ENCODE data around the gene OSTC. TPM values are rescaled to one million over a fixed set of nuclear protein-coding genes. Genes with fewer than 3 reads are reported as not detected.

The OSTC gene
- total RNA-seq, 1 donor, result 331 TPM

- H3K4me3 ChIP-seq (ENCODE audit: low read depth, low read length), result no peak overlapping the region
- DNase-seq (ENCODE audit: low read depth), result no peak
- no peak for TF ChIP-seq CTCF (IDR thresholded peaks at IDR 0.05; ENCODE audit: insufficient read depth, low read length)
These were observed 25.9 kb upstream of the OSTC start for GRCh38 chr4:108624263-108625056.

GRCh38 chr4:108626056-108626455 lies 24.3 kb upstream of the OSTC start:
- no peak for DNase-seq (ENCODE audit: low read depth)
- H3K4me3 ChIP-seq (ENCODE audit: low read depth, low read length), result no peak overlapping the region
- TF ChIP-seq CTCF (IDR thresholded peaks at IDR 0.05; ENCODE audit: insufficient read depth, low read length), result no peak

GRCh38 chr4:108628411-108628810 lies 22.0 kb upstream of the OSTC start:
- DNase-seq (ENCODE audit: low read depth), result peak; percentile 30
- no peak for TF ChIP-seq CTCF (IDR thresholded peaks at IDR 0.05; ENCODE audit: insufficient read depth, low read length)
- no peak overlapping the region for H3K4me3 ChIP-seq (ENCODE audit: low read depth, low read length)

DNA sequence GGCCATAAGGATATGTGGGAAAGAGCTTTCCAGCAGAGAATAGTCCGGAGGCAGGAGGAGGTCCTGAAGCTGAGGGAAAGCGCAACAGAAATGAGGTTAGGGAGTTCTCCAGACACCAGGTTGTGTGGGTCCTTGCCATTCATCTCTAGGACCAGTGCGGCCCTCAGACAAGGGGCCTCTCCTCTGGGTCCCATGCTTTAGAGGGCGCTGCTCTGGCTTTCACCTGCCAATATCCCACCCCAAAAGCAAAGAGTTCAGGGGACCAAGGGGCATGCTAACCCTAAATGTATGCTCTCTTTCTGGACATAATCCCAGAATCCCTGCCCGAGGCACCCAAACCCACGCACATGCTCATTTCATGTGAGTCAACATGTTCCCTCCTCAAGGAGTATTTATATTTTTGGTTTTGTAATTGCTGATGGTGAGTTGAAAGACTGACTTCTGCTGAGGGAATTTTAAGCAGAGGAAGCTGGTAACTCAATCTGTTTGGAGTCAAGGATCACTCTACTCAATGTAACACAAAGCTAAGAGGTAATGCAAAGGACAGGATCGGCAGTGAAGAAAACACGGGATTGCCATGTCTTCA lies 15.2 kb upstream of the OSTC start:
- H3K4me3 ChIP-seq (ENCODE audit: low read depth, low read length), result no peak overlapping the region
- no peak for DNase-seq (ENCODE audit: low read depth)
- TF ChIP-seq CTCF (IDR thresholded peaks at IDR 0.05; ENCODE audit: insufficient read depth, low read length), result no peak

DNA sequence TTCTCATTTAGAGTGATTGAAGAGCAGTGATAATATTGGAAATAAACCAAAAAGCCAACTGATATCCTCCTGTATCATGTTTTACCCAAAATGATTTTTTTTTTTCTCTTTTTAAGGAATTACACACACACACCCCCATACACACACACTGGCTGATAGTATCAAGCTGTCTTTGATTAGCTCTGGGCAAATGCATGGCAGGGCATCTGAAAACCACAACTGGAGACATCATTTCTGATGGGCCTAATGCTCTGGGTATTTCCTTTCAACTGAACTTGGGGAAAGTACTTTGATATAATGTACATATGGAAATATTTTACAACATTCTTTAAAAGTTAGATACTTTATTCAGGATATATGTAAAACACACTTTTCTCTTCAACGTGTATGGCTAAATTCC lies 14.2 kb upstream of the OSTC start:
- DNase-seq (ENCODE audit: low read depth), result no peak
- no peak for TF ChIP-seq CTCF (IDR thresholded peaks at IDR 0.05; ENCODE audit: insufficient read depth, low read length)
- no peak overlapping the region for H3K4me3 ChIP-seq (ENCODE audit: low read depth, low read length)

- peak; percentile 28 for DNase-seq (ENCODE audit: low read depth)
These were observed 12.5 kb upstream of the OSTC start for GRCh38 chr4:108637856-108638255.

More at GRCh38 chr4:108637856-108638255, 12.5 kb upstream of the OSTC start:
- TF ChIP-seq CTCF (IDR thresholded peaks at IDR 0.05; ENCODE audit: insufficient read depth, low read length), result peak; percentile 30
- H3K4me3 ChIP-seq (ENCODE audit: low read depth, low read length), result no peak overlapping the region

All from fibroblast of the aortic adventitia (primary cell).